ENCODE results near the gene SAMD3. TPM values are rescaled to one million over a fixed set of nuclear protein-coding genes. Genes with fewer than 3 reads are reported as not detected.

Gene SAMD3
- total RNA-seq, 1 experiment from 2014 or later, result 0.39 TPM

DNA sequence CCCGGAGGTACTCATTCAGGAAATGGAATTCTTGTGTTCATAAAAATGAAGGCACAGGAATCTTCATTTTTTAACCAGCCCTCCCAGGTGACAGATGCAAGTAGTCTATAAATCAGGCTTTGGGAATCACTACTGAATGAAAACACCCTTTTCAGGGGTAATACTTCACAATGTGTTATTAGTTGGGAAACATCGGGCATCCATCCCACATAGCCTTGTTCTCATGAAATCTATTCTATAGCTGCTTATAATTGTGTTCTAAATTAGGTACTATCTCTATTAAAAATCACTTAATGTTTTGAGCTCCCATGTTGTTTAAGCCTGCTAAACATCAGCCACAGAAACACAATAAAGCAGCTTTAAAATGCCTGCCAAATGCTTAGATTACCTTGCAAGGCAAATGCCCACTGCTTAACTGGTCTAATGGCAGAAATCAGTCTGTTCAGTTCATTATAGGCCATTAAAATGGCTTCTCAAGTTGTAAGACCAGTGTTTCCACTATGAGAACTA, 109.5 kb downstream of the SAMD3 start:
- WGBS (ENCODE audit: extremely low coverage, insufficient read length, low lambda C conversion rate), result no CpG with 5 or more reads among the region's 2 CpGs
- H2AFZ ChIP-seq (ENCODE audit: low read length), result no peak overlapping the region
- H3K23me2 ChIP-seq (ENCODE audit: insufficient read length, low read depth, low read length, poor library complexity, severe bottlenecking), result no peaks in the 10 kb centered on the region
- no peak overlapping the region for H3K27ac ChIP-seq (ENCODE audit: insufficient read length, low read depth, low read length)
- H3K23ac ChIP-seq (ENCODE audit: insufficient read length, low read depth, low read length), result no peak overlapping the region
- DNase-seq, result no peak
- no peak overlapping the region for H3K27ac Mint-ChIP-seq
- no peak overlapping the region for H4K91ac ChIP-seq (ENCODE audit: insufficient read length, low read depth, low read length)
- no peaks in the 10 kb centered on the region for H3K9me3 ChIP-seq (ENCODE audit: control insufficient read depth, low read depth, low read length)
- no peaks in the 10 kb centered on the region for H3K27me3 ChIP-seq (ENCODE audit: insufficient read depth, low read length)
- H3K4ac ChIP-seq (ENCODE audit: low read depth, low read length), result no peak overlapping the region
- H4K20me1 ChIP-seq (ENCODE audit: control insufficient read depth, insufficient read depth, insufficient read length), result no peaks in the 10 kb centered on the region
- H2BK15ac ChIP-seq (ENCODE audit: low read depth, low read length), result no peak overlapping the region
- no peak overlapping the region for H3K9ac ChIP-seq (ENCODE audit: extremely low read depth, insufficient read length, low read length)
- H3T11ph ChIP-seq (ENCODE audit: low read length), result no peak overlapping the region
- peaks cover 2 to 10% (median 8%) of the 10 kb centered on the region in 3 experiments; a peak in 6 of 7 replicates for H3K36me3 Mint-ChIP-seq (ENCODE audit: insufficient read depth in 1 of 3, low read depth in 3 of 3)
- H3K18ac ChIP-seq (ENCODE audit: insufficient read length, low read depth, low read length), result no peak overlapping the region
- peaks cover 3 to 7% of the 10 kb centered on the region in 2 experiments; a peak in 4 of 5 replicates for H3K9me3 Mint-ChIP-seq
- TF ChIP-seq, protein P1, sequence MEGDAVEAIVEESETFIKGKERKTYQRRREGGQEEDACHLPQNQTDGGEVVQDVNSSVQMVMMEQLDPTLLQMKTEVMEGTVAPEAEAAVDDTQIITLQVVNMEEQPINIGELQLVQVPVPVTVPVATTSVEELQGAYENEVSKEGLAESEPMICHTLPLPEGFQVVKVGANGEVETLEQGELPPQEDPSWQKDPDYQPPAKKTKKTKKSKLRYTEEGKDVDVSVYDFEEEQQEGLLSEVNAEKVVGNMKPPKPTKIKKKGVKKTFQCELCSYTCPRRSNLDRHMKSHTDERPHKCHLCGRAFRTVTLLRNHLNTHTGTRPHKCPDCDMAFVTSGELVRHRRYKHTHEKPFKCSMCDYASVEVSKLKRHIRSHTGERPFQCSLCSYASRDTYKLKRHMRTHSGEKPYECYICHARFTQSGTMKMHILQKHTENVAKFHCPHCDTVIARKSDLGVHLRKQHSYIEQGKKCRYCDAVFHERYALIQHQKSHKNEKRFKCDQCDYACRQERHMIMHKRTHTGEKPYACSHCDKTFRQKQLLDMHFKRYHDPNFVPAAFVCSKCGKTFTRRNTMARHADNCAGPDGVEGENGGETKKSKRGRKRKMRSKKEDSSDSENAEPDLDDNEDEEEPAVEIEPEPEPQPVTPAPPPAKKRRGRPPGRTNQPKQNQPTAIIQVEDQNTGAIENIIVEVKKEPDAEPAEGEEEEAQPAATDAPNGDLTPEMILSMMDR (conservative IDR thresholded peaks at IDR 0.05), result no peak
- H2BK12ac ChIP-seq (ENCODE audit: insufficient read length, low read depth, low read length), result no peak overlapping the region
- H3K79me2 ChIP-seq (ENCODE audit: insufficient read depth, low read length), result no peaks in the 10 kb centered on the region
- no peaks in the 10 kb centered on the region for H3K4me1 Mint-ChIP-seq
- no peak overlapping the region for H2AK5ac ChIP-seq (ENCODE audit: insufficient read length, low read length)
- no peaks in the 10 kb centered on the region for H3K27me3 Mint-ChIP-seq (ENCODE audit: low read depth)
- no peaks in the 10 kb centered on the region for H3K4me1 ChIP-seq (ENCODE audit: insufficient read depth, low read length)
- no peak overlapping the region for H4K5ac ChIP-seq (ENCODE audit: insufficient read length, low read depth, low read length)
- no peak overlapping the region for H3K14ac ChIP-seq (ENCODE audit: insufficient read depth, low read length)
- no peak overlapping the region for H2BK5ac ChIP-seq (ENCODE audit: insufficient read length, low read length)
- H3K56ac ChIP-seq (ENCODE audit: insufficient read length, low read depth, low read length), result no peak overlapping the region
- no peak overlapping the region for H2BK20ac ChIP-seq (ENCODE audit: low read depth, low read length, poor library complexity, severe bottlenecking)
- H3K79me1 ChIP-seq (ENCODE audit: insufficient read depth, low read depth, low read length, poor library complexity, severe bottlenecking), result no peaks in the 10 kb centered on the region
- H3K4me3 Mint-ChIP-seq, result no peak overlapping the region
- no peak overlapping the region for H3K4me2 ChIP-seq (ENCODE audit: insufficient read depth, insufficient read length, low read length)
- no peak overlapping the region for H4K8ac ChIP-seq (replicated peaks; ENCODE audit: insufficient read length, low read depth, low read length)
- H2BK120ac ChIP-seq (ENCODE audit: low read depth, low read length, poor library complexity, severe bottlenecking), result no peak overlapping the region
